Stomach (tissue), 9 donors: ENCODE measurements around the gene CPLX3. TPM values are rescaled to one million over a fixed set of nuclear protein-coding genes. Genes with fewer than 3 reads are reported as not detected.

ENCODE experiments used
- DNase-seq, 2 donors: peaks; one replicate each; pipeline versions ENCODE4 v3.0.0 to v3.0.0-alpha.2; 2013 to 2019
- H3K27ac ChIP-seq, 5 donors: fragments of 200-600 bp in 4 of 5; sonication (generic) in 4 of 5; one replicate each; pipeline ENCODE4 v1.5.1; 2013 to 2019; ENCODE audit warnings: mild to moderate bottlenecking in 1 of 5, moderate library complexity in 1 of 5
- H3K27me3 ChIP-seq, 3 donors: fragments of 200-600 bp; sonication (generic); one replicate each; pipeline ENCODE4 v1.5.1; 2017 to 2019; ENCODE audit warnings: mixed run types in 1 of 3
- H3K36me3 ChIP-seq, 4 donors: fragments of 200-600 bp; sonication (generic); 1 replicate in 3 of 4; 2 replicates in 1 of 4; pipeline ENCODE4 v1.5.1; 2016 to 2019
- H3K4me1 ChIP-seq, 4 donors: fragments of 200-600 bp; sonication (generic); one replicate each; pipeline ENCODE4 v1.5.1; 2016 to 2019
- H3K4me3 ChIP-seq, 4 donors: fragments of 200-600 bp; sonication (generic) in 3 of 4; one replicate each; pipeline ENCODE4 v1.5.1; 2016 to 2019; ENCODE audit warnings: mild to moderate bottlenecking in 1 of 4
- H3K9me3 ChIP-seq, 4 donors: fragments of 200-600 bp; sonication (generic); one replicate each; pipeline ENCODE4 v1.5.1; 2016 to 2019
- EP300 ChIP-seq: sonication (generic); formaldehyde crosslinking; IDR thresholded peaks from one replicate; pipeline ENCODE4 v1.6.1; 2017; ENCODE audit warnings: antibody characterized with exemption
- POLR2A ChIP-seq, 4 donors: fragments of 450-650 bp; IDR thresholded peaks; one replicate each; pipeline ENCODE4 v1.6.1; 2016; ENCODE audit warnings: antibody characterized with exemption in 4 of 4, control low read depth in 2 of 4, mild to moderate bottlenecking in 1 of 4, moderate library complexity in 1 of 4
- POLR2AphosphoS5 ChIP-seq, 3 donors: sonication (generic); formaldehyde crosslinking; IDR thresholded peaks; one replicate each; pipeline ENCODE4 v1.6.1; 2016; ENCODE audit warnings: antibody characterized with exemption in 3 of 3
- WGBS, 5 donors: extraction: QIAGEN DNeasy Blood & Tissue Kit in 3 of 5; methylation state at CpG; one replicate each; pipeline versions ENCODE4 v1.1.5 to v1.1.7; 2013 to 2018; 5-methylcytosine and 5-hydroxymethylcytosine counted together
- intact Hi-C: fragments of 100-400 bp; cut with DNase I; formaldehyde crosslinking; loops from one replicate; pipeline ENCODE4 v1.15.1; 2023; ENCODE audit warnings: low total_unique reads
- polyA plus RNA-seq, 3 donors: library from polyadenylated mRNA; stranded (reverse); fragments of 200-250 nt; gene quantifications; one replicate each; pipeline ENCODE4 v1.2.3, GENCODE V29; 2013
- total RNA-seq, 5 donors: library from RNA; depleted of rRNA; stranded (reverse); fragments of >200 nt; gene quantifications; one replicate each; pipeline versions ENCODE4 v1.1.0 to v1.2.3, GENCODE V29; 2014 to 2016
- TF ChIP-seq, protein P1 (sequence below), 7 experiments: fragments of 450-650 bp in 4 of 7; fragments of 200-600 bp in 3 of 7; sonication (generic) in 3 of 7; IDR thresholded peaks; one replicate each; pipeline ENCODE4 v1.5.1; 2016 to 2019; ENCODE audit warnings: antibody characterized with exemption in 7 of 7, control low read depth in 2 of 7, mild to moderate bottlenecking in 1 of 7
- donor health status: healthy with polysubstance abuse.
- donor health status: Bipolar disorder and iron deficiency.
- donor health status: healthy.

CPLX3 gene
- total and polyA plus RNA-seq, 8 donors, result 0.61 to 57.8 (median 19.4) TPM; not detected in 4

DNA sequence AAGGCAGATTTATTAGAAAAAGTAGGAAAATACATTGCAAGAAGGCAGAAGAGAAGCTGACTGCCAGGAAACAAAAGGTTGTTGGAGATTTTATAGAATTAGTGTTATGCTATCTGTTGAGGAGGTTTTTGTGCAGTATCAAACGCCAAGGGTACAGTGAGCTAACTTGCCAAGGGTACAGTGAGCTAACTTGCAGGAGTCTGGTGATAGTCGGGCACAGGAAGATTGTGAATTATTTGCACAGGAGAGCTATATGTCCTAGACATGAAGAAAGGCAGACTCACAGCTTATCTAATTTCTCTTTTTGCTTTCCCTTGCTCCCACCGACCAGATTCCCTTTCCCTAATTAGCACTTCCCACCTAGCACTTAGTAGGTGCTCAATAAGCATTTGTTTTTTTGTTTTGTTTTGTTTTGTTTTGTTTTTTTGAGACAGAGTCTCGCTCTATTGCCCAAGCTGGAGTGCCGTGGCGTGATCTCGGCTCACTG, 47.2 kb upstream of the CPLX3 start:
- WGBS, 5 donors, result 59 to 73% (median 66%) methylated on average over 7 of the region's 7 CpGs
- no peak for TF ChIP-seq EP300
- no peak for TF ChIP-seq POLR2AphosphoS5 (IDR thresholded peaks at IDR 0.05)
- TF ChIP-seq, protein P1, sequence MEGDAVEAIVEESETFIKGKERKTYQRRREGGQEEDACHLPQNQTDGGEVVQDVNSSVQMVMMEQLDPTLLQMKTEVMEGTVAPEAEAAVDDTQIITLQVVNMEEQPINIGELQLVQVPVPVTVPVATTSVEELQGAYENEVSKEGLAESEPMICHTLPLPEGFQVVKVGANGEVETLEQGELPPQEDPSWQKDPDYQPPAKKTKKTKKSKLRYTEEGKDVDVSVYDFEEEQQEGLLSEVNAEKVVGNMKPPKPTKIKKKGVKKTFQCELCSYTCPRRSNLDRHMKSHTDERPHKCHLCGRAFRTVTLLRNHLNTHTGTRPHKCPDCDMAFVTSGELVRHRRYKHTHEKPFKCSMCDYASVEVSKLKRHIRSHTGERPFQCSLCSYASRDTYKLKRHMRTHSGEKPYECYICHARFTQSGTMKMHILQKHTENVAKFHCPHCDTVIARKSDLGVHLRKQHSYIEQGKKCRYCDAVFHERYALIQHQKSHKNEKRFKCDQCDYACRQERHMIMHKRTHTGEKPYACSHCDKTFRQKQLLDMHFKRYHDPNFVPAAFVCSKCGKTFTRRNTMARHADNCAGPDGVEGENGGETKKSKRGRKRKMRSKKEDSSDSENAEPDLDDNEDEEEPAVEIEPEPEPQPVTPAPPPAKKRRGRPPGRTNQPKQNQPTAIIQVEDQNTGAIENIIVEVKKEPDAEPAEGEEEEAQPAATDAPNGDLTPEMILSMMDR (IDR thresholded peaks at IDR 0.05), result no peak
- no peak for TF ChIP-seq POLR2A (IDR thresholded peaks at IDR 0.05)
- peaks cover 41 to 78% (median 61%) of the 10 kb centered on the region in 4 donors for H3K4me1 ChIP-seq

DNA sequence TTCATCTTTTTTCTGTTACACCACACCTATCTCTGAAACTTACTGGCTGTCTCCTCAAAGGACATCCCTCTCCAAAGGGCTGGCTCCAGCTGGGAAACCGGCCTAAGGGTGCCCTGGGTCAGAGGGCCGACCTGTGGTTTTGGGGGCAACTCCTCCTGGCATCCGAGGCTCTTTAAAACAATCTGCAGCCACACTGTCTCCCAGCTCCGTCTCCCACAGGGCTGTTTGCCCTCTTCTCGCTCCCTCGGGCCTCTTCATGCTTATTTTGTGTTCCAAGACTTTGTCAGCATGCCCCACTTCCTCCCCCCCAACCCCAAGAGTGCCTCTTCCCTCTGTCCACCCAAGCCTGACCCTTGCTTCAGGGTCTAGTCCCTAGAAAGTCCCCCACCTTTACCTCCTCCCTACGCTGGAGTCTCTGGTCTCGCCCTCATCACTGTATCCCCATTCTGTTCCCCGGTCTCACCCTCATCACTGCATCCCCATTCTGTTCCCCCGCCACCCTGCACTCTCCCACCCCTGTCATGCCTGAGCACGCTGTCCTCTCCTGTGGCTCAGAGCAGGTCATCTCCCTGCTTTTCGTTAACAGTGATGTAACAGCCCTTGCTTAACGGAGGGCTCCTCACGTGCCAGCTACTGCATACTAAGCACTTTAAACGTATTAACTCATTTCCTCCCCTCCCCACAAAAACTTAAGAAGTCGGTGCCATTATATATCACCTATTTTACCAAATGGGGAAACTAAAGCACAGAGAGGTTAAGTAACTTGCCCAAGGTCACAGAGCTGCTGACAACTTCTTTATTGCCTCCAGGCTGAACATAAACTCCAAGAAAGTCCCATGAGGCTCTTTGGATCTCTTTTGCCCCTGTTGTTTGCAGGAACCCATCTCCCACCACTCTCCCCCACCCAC, 45.6 kb upstream of the CPLX3 start:
- H3K27ac ChIP-seq, result peak overlapping the region; percentile 31 to 95 (median 87)
- no peaks in the 10 kb centered on the region for H3K27me3 ChIP-seq
- peak overlapping the region; percentile 77 to 84 (median 81) for H3K4me3 ChIP-seq
- peak in 1 of 2 donors; percentile 46 for DNase-seq
- WGBS, 5 donors, result 37 to 46% (median 46%) methylated on average over 16 of the region's 16 CpGs
- H3K9me3 ChIP-seq, result no peaks in the 10 kb centered on the region
- peak in 1 of 3 donors; percentile 13 for TF ChIP-seq POLR2AphosphoS5 (IDR thresholded peaks at IDR 0.05)
- TF ChIP-seq, protein P1 (IDR thresholded peaks at IDR 0.05), result no peak
- peaks cover 53 to 91% (median 73%) of the 10 kb centered on the region in 4 donors for H3K4me1 ChIP-seq
- no peaks in the 10 kb centered on the region for H3K36me3 ChIP-seq
- intact Hi-C loops, result no loop called here

More for the DNA sequence above, 47.2 kb upstream of the CPLX3 start:
- intact Hi-C loops, result no loop called here
- H3K36me3 ChIP-seq, result no peaks in the 10 kb centered on the region
- no peak overlapping the region for H3K4me3 ChIP-seq
- H3K9me3 ChIP-seq, result no peaks in the 10 kb centered on the region
- no peak for DNase-seq
- peak overlapping the region; percentile 64 to 95 (median 87) for H3K27ac ChIP-seq
- H3K27me3 ChIP-seq, result no peaks in the 10 kb centered on the region

DNA sequence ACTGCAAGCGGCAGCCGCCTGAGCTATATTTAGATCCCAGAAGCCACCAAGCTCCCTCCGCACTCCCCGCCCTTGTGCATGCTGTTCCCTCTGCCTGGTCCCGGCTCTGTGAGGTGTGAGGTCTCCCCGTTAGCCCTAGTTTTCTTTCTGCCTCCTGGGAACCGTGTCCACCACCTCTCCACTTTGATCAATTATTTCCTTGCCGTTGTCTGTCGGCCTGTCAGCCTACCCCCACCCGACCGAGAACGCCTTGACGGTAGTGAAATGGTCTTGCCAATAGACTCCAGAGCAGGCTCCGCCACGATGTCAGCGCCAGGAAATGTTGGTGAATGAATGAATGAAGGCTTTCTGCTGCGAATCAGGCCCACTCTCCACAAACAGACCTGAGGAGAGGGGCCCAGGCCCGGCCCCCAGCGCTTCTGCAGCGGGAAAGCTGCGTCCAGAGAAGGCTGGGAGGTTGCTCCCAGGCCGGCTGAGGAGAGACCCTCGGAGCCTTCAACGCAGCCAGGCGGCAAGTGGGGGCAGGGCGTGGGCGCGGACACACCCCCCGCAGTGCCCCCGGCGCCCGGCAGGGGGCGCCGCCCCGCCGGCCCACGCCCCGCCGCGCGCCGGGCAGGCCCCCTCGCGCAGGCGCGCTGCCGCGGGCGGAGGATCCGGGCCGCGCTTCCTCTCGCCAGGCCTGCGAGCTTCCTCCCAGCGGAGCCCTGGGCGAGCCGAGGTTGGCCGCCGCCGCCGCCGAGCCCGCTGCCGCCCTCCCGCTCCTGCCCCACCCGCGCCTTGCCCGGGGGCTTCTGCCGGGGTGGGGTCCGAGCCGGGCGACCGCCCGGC, 44.8 kb upstream of the CPLX3 start, which contains the start of gene CSK:
TSS of gene CSK (plus strand) at position 650 of the 828 bp plus-strand sequence. CDS start 16,218 bp downstream, outside the sequence.
- peaks cover 60 to 92% (median 80%) of the 10 kb centered on the region in 4 donors for H3K4me1 ChIP-seq

More for the DNA sequence above, 44.8 kb upstream of the CPLX3 start, which contains the start of gene CSK:
- DNase-seq, result peak; percentile 81 to 93
- peak within 1 kb of the TSS; percentile 85 to 95 (median 91) for H3K27ac ChIP-seq
- no peak for TF ChIP-seq EP300
- TF ChIP-seq POLR2A (IDR thresholded peaks at IDR 0.05), result no peak
- TF ChIP-seq, protein P1 (IDR thresholded peaks at IDR 0.05), result peak in 4 of 7 experiments; percentile 25 to 88 (median 61)
- peak in 2 of 3 donors; percentile 61 to 69 for TF ChIP-seq POLR2AphosphoS5 (IDR thresholded peaks at IDR 0.05)
- no peaks in the 10 kb centered on the region for H3K9me3 ChIP-seq
- H3K27me3 ChIP-seq, result no peaks in the 10 kb centered on the region
- no peaks in the 10 kb centered on the region for H3K36me3 ChIP-seq
- intact Hi-C loops, result no loop called here
- H3K4me3 ChIP-seq, result peak within 1 kb of the TSS; percentile 77 to 84 (median 81)
- WGBS, 5 donors, result 0 to 1% (median 1%) methylated on average over 16 to 73 of the region's 74 CpGs
